ENCODE data around the gene WFS1.

The WFS1 gene

DNA sequence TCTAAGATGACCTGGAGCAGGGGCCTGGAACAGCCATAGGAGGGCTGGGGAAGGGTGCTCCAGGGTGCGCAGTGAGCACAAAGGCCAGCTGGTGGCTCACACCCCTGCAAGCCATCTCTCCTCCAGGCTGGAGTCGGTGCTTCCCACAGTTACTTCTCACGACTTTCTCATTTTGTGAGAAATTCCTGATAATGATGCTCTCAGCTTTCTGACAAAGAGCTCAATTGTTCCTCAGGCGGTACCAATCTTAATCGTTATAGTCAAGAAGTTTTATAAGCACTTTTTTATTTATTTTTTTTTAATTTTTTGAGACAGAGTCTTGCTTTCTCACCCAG, 11.7 kb upstream of the WFS1 start:
- WGBS: 84% methylated on average over 3 of the region's 5 CpGs
- Histone ChIP-seq H2BK12ac (ENCODE audit: low read length in 2 of 2) (no peak overlapping the region), H3K4me2 (ENCODE audit: low read length, poor library complexity, severe bottlenecking) (no peak overlapping the region), H3K27ac (ENCODE audit: low read length, poor library complexity, severe bottlenecking) (no peak overlapping the region), H3K27me3 (ENCODE audit: control insufficient read depth in 1 of 2, insufficient read depth in 1 of 2, low read length in 2 of 2) (peaks cover 35 to 72% of the 10 kb centered on the region in 2 experiments), H3K9me3 (ENCODE audit: control insufficient read depth, low read length) (no peaks in the 10 kb centered on the region), H3K18ac (ENCODE audit: low read depth in 1 of 2, low read length in 2 of 2) (no peak overlapping the region), H3K4me3 (ENCODE audit: insufficient read depth in 1 of 2, low read depth in 1 of 2, low read length in 2 of 2) (no peak overlapping the region), H3K36me3 (ENCODE audit: control insufficient read depth in 1 of 2, insufficient read depth in 2 of 2, low read depth in 1 of 2, low read length in 2 of 2) (no peaks in the 10 kb centered on the region), H3K23ac (ENCODE audit: low read length in 2 of 2) (no peak overlapping the region), H3K4me1 (ENCODE audit: control insufficient read depth, insufficient read depth, low read depth, low read length) (peaks cover 9% of the 10 kb centered on the region), H4K91ac (ENCODE audit: low read length) (no peak overlapping the region), H3K79me1 (replicated peaks; ENCODE audit: low read length, poor library complexity, severe bottlenecking) (no peaks in the 10 kb centered on the region), H2BK120ac (ENCODE audit: low read depth, low read length) (no peak overlapping the region), H3K4ac (ENCODE audit: low read depth in 1 of 2, low read length in 2 of 2) (no peak overlapping the region), H3K9ac (ENCODE audit: low read length) (no peak overlapping the region), H2AK5ac (ENCODE audit: low read length, severe bottlenecking) (no peak overlapping the region), H2BK5ac (ENCODE audit: low read depth, low read length, poor library complexity, severe bottlenecking) (no peak overlapping the region), H2AFZ (ENCODE audit: low read depth, low read length) (no peak overlapping the region), H3K14ac (ENCODE audit: low read length in 2 of 2) (no peak overlapping the region), H2BK15ac (ENCODE audit: low read depth, poor library complexity, severe bottlenecking) (no peak overlapping the region), H4K8ac (ENCODE audit: low read length) (peak overlapping the region; percentile 31)
- DNase-seq: no peak

- Histone ChIP-seq H3K4me2 (ENCODE audit: low read length, poor library complexity, severe bottlenecking) (no peak overlapping the region), H3K9me3 (ENCODE audit: control insufficient read depth, low read length) (no peaks in the 10 kb centered on the region), H3K9ac (ENCODE audit: low read length) (no peak overlapping the region), H2BK15ac (ENCODE audit: low read depth, poor library complexity, severe bottlenecking) (no peak overlapping the region), H4K91ac (ENCODE audit: low read length) (no peak overlapping the region), H3K27me3 (ENCODE audit: control insufficient read depth in 1 of 2, insufficient read depth in 1 of 2, low read length in 2 of 2) (peaks cover 29 to 68% of the 10 kb centered on the region in 2 experiments), H3K27ac (ENCODE audit: low read length, poor library complexity, severe bottlenecking) (no peak overlapping the region), H2BK12ac (ENCODE audit: low read length in 2 of 2) (no peak overlapping the region), H2BK5ac (ENCODE audit: low read depth, low read length, poor library complexity, severe bottlenecking) (no peak overlapping the region), H3K79me1 (replicated peaks; ENCODE audit: low read length, poor library complexity, severe bottlenecking) (no peaks in the 10 kb centered on the region), H3K4me1 (ENCODE audit: control insufficient read depth, insufficient read depth, low read depth, low read length) (peaks cover 11% of the 10 kb centered on the region), H3K4me3 (ENCODE audit: insufficient read depth in 1 of 2, low read depth in 1 of 2, low read length in 2 of 2) (no peak overlapping the region), H3K14ac (ENCODE audit: low read length in 2 of 2) (no peak overlapping the region), H2AK5ac (ENCODE audit: low read length, severe bottlenecking) (no peak overlapping the region), H3K4ac (ENCODE audit: low read depth in 1 of 2, low read length in 2 of 2) (no peak overlapping the region), H3K18ac (ENCODE audit: low read depth in 1 of 2, low read length in 2 of 2) (no peak overlapping the region), H2BK120ac (ENCODE audit: low read depth, low read length) (no peak overlapping the region), H3K23ac (ENCODE audit: low read length in 2 of 2) (no peak overlapping the region), H2AFZ (ENCODE audit: low read depth, low read length) (no peak overlapping the region), H3K36me3 (ENCODE audit: control insufficient read depth in 1 of 2, insufficient read depth in 2 of 2, low read depth in 1 of 2, low read length in 2 of 2) (no peaks in the 10 kb centered on the region), H4K8ac (ENCODE audit: low read length) (no peak overlapping the region)
- no peak for DNase-seq
- 98% methylated on average over 4 of the region's 4 CpGs for WGBS
These were observed 10.9 kb upstream of the WFS1 start for GRCh38 chr4:6258741-6259140.

- H3K36me3 ChIP-seq (ENCODE audit: control insufficient read depth in 1 of 2, insufficient read depth in 2 of 2, low read depth in 1 of 2, low read length in 2 of 2): no peaks in the 10 kb centered on the region
- no peak overlapping the region for H3K4me3 ChIP-seq (ENCODE audit: insufficient read depth in 1 of 2, low read depth in 1 of 2, low read length in 2 of 2)
- no peak overlapping the region for H2AK5ac ChIP-seq (ENCODE audit: low read length, severe bottlenecking)
- no peak overlapping the region for H4K8ac ChIP-seq (ENCODE audit: low read length)
- no peak overlapping the region for H2AFZ ChIP-seq (ENCODE audit: low read depth, low read length)
- H2BK5ac ChIP-seq (ENCODE audit: low read depth, low read length, poor library complexity, severe bottlenecking): no peak overlapping the region
- H3K9ac ChIP-seq (ENCODE audit: low read length): no peak overlapping the region
- H3K9me3 ChIP-seq (ENCODE audit: control insufficient read depth, low read length): no peaks in the 10 kb centered on the region
- no peak overlapping the region for H3K23ac ChIP-seq (ENCODE audit: low read length in 2 of 2)
- no peak overlapping the region for H2BK12ac ChIP-seq (ENCODE audit: low read length in 2 of 2)
- peaks cover 11% of the 10 kb centered on the region for H3K4me1 ChIP-seq (ENCODE audit: control insufficient read depth, insufficient read depth, low read depth, low read length)
- H3K4ac ChIP-seq (ENCODE audit: low read depth in 1 of 2, low read length in 2 of 2): no peak overlapping the region
- no peak overlapping the region for H2BK120ac ChIP-seq (ENCODE audit: low read depth, low read length)
- H3K79me1 ChIP-seq (replicated peaks; ENCODE audit: low read length, poor library complexity, severe bottlenecking): no peaks in the 10 kb centered on the region
- H2BK15ac ChIP-seq (ENCODE audit: low read depth, poor library complexity, severe bottlenecking): no peak overlapping the region
- no peak overlapping the region for H4K91ac ChIP-seq (ENCODE audit: low read length)
- H3K27me3 ChIP-seq (ENCODE audit: control insufficient read depth in 1 of 2, insufficient read depth in 1 of 2, low read length in 2 of 2): peaks cover 17 to 56% of the 10 kb centered on the region in 2 experiments
- WGBS: 90% methylated on average over 8 of the region's 8 CpGs
- no peak overlapping the region for H3K14ac ChIP-seq (ENCODE audit: low read length in 2 of 2)
- H3K27ac ChIP-seq (ENCODE audit: low read length, poor library complexity, severe bottlenecking): no peak overlapping the region
- no peak for DNase-seq
- no peak overlapping the region for H3K18ac ChIP-seq (ENCODE audit: low read depth in 1 of 2, low read length in 2 of 2)
- H3K4me2 ChIP-seq (ENCODE audit: low read length, poor library complexity, severe bottlenecking): no peak overlapping the region
These were observed 9.8 kb upstream of the WFS1 start for GRCh38 chr4:6259886-6260285.

GRCh38 chr4:6262176-6262575, 7.5 kb upstream of the WFS1 start:
- 88% methylated on average over 10 of the region's 12 CpGs for WGBS
- H3K4ac ChIP-seq (ENCODE audit: low read depth in 1 of 2, low read length in 2 of 2): no peak overlapping the region
- H2AK5ac ChIP-seq (ENCODE audit: low read length, severe bottlenecking): no peak overlapping the region

More at GRCh38 chr4:6262176-6262575, 7.5 kb upstream of the WFS1 start:
- Histone ChIP-seq H2BK12ac (ENCODE audit: low read length in 2 of 2) (no peak overlapping the region), H3K27me3 (ENCODE audit: control insufficient read depth in 1 of 2, insufficient read depth in 1 of 2, low read length in 2 of 2) (peaks cover 16 to 42% of the 10 kb centered on the region in 2 experiments), H2BK120ac (ENCODE audit: low read depth, low read length) (no peak overlapping the region), H3K36me3 (ENCODE audit: control insufficient read depth in 1 of 2, insufficient read depth in 2 of 2, low read depth in 1 of 2, low read length in 2 of 2) (no peaks in the 10 kb centered on the region), H3K4me3 (ENCODE audit: insufficient read depth in 1 of 2, low read depth in 1 of 2, low read length in 2 of 2) (no peak overlapping the region), H2AFZ (ENCODE audit: low read depth, low read length) (no peak overlapping the region), H4K91ac (ENCODE audit: low read length) (no peak overlapping the region), H2BK5ac (ENCODE audit: low read depth, low read length, poor library complexity, severe bottlenecking) (no peak overlapping the region), H3K4me1 (ENCODE audit: control insufficient read depth, insufficient read depth, low read depth, low read length) (peaks cover 9% of the 10 kb centered on the region), H3K4me2 (ENCODE audit: low read length, poor library complexity, severe bottlenecking) (no peak overlapping the region), H3K18ac (ENCODE audit: low read depth in 1 of 2, low read length in 2 of 2) (no peak overlapping the region), H3K23ac (ENCODE audit: low read length in 2 of 2) (peak overlapping the region in 1 of 2 experiments; percentile 70), H3K79me1 (replicated peaks; ENCODE audit: low read length, poor library complexity, severe bottlenecking) (no peaks in the 10 kb centered on the region), H3K14ac (ENCODE audit: low read length in 2 of 2) (peak overlapping the region in 1 of 2 experiments; percentile 45), H3K9ac (ENCODE audit: low read length) (no peak overlapping the region), H3K27ac (ENCODE audit: low read length, poor library complexity, severe bottlenecking) (no peak overlapping the region), H2BK15ac (ENCODE audit: low read depth, poor library complexity, severe bottlenecking) (no peak overlapping the region), H3K9me3 (ENCODE audit: control insufficient read depth, low read length) (no peaks in the 10 kb centered on the region), H4K8ac (ENCODE audit: low read length) (no peak overlapping the region)
- no peak for DNase-seq
